Pancreas (tissue), 10 donors: ENCODE results near the gene CCSER2. TPM values are rescaled to one million over a fixed set of nuclear protein-coding genes. Genes with fewer than 3 reads are reported as not detected.

ENCODE experiments used
- ATAC-seq, 4 donors: fragments of 200-7000 bp; cut with Tn5 transposase; one replicate each; pipeline versions ENCODE4 v1.8.0 to v1.9.1; 2020; ENCODE audit warnings: mild to moderate bottlenecking in 4 of 4, moderate library complexity in 4 of 4
- DNase-seq, 6 donors: peaks; one replicate each; pipeline ENCODE4 v3.0.0-alpha.2; 2020
- FAIRE-seq: peaks from 2 replicates; lab custom pipeline; 2012; peaks lifted over from hg19 to GRCh38; lab: Jason Lieb, UNC
- H3K27ac ChIP-seq, 4 donors: fragments of 200-600 bp; sonication (generic); 1 replicate in 3 of 4; 2 replicates in 1 of 4; pipeline versions ENCODE4 v1.5.0 to v1.8.0; 2020
- H3K27me3 ChIP-seq, 4 donors: fragments of 200-600 bp; one replicate each; pipeline ENCODE4 v1.8.0; 2021
- H3K36me3 ChIP-seq, 3 donors: fragments of 200-600 bp; sonication (generic) in 1 of 3; one replicate each; pipeline versions ENCODE4 v1.5.0 to v1.8.0; 2020 to 2021
- H3K4me1 ChIP-seq, 3 donors: fragments of 200-600 bp; one replicate each; pipeline ENCODE4 v1.8.0; 2021
- H3K4me3 ChIP-seq, 4 donors: fragments of 200-600 bp; sonication (generic) in 2 of 4; one replicate each; pipeline versions ENCODE4 v1.5.0 to v1.8.0; 2020 to 2021
- H3K9me3 ChIP-seq, 4 donors: fragments of 200-600 bp; one replicate each; pipeline ENCODE4 v1.8.0; 2021
- CTCF ChIP-seq, 4 donors: fragments of 200-600 bp; sonication (generic) in 3 of 4; IDR thresholded peaks; one replicate each; pipeline versions ENCODE4 v1.5.0 to v1.8.0; 2021; ENCODE audit warnings: antibody characterized with exemption in 4 of 4
- WGBS, 2 donors: extraction: QIAGEN DNeasy Blood & Tissue Kit; methylation state at CpG; one replicate each; pipeline ENCODE4 v1.1.7; 2013; 5-methylcytosine and 5-hydroxymethylcytosine counted together
- intact Hi-C, 3 donors: fragments of 100-400 bp; cut with DNase I; formaldehyde crosslinking; loops; one replicate each; pipeline versions ENCODE4 v1.11.1 to v1.14.2; 2022
- polyA plus RNA-seq, 2 donors: library from polyadenylated mRNA; stranded (reverse); fragments of 200-250 nt; gene quantifications; one replicate each; pipeline ENCODE4 v1.2.3, GENCODE V29; 2013
- total RNA-seq, 6 donors: library from RNA; stranded (reverse); fragmentation: NEBNext Ultra II Directional in 4 of 6; extraction: Animal tissue kit (Norgen Biotek cat#: 25700) in 4 of 6; gene quantifications; one replicate each; pipeline versions ENCODE4 v1.2.1 to v1.2.4, GENCODE V29; 2021 to 2023
- donor health status: healthy with polysubstance abuse.
- donor health status: DM: no; HTN: no; CAD: no; lungs with moderate emphysema.
- donor health status: DM: no; HTN: no; CAD: no.
- donor health status: control.
- donor health status: control.
- donor health status: Bipolar disorder and iron deficiency.
- donor health status: DM: yes; HTN: yes; CAD: no.
- donor health status: DM: no; HTN: no; CAD: no.
- donor health status: DM: no; HTN: no; CAD: no.
- donor health status: DM: yes; HTN: yes; CAD: no.

CCSER2 gene
- total and polyA plus RNA-seq, 8 donors = 3.5 to 25.6 (median 21.8) TPM

DNA sequence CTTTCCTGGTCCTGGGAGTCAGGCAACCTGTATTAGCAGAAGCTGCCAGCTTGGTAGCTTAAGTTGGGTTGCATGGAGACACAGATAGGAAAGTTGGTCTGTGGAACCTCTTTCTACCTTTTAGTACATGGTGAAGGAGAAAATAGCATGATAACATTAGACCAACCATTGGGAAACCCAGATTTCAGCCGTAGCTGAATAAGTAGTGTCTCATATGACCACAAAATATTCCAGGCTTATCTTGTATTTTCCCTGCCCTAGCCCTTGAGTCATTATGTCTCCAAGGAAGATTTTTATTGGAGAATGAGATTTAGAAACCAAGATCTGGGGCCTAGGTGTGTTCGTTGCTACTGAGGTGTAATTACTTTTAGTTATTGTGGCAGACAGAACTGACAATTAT, 67.2 kb downstream of the CCSER2 start:
- FAIRE-seq = no peak
- Histone ChIP-seq H3K9me3 (no peaks in the 10 kb centered on the region), H3K27me3 (no peaks in the 10 kb centered on the region), H3K4me3 (no peak overlapping the region), H3K4me1 (peaks cover 0 to 10% (median 0%) of the 10 kb centered on the region in 3 donors), H3K27ac (no peak overlapping the region), H3K36me3 (no peaks in the 10 kb centered on the region)
- TF ChIP-seq CTCF (IDR thresholded peaks at IDR 0.05) = no peak
- DNase-seq = no peak
- WGBS, 2 donors = 96 to 98% methylated on average over 2 of the region's 2 CpGs
- intact Hi-C loops = no loop called here
- no peak for ATAC-seq

GRCh38 chr10:84397735-84398144, 69.4 kb downstream of the CCSER2 start:
- WGBS, 2 donors = 50 to 60% methylated on average over 2 of the region's 2 CpGs
- H3K36me3 ChIP-seq = no peaks in the 10 kb centered on the region
- H3K4me3 ChIP-seq = no peak overlapping the region
- H3K9me3 ChIP-seq = no peaks in the 10 kb centered on the region
- intact Hi-C loops = no loop called here
- H3K4me1 ChIP-seq = peaks cover 0 to 10% (median 10%) of the 10 kb centered on the region in 3 donors
- ATAC-seq = no peak
- no peaks in the 10 kb centered on the region for H3K27me3 ChIP-seq
- no peak for FAIRE-seq
- DNase-seq = no peak
- TF ChIP-seq CTCF (IDR thresholded peaks at IDR 0.05) = no peak
- no peak overlapping the region for H3K27ac ChIP-seq

DNA sequence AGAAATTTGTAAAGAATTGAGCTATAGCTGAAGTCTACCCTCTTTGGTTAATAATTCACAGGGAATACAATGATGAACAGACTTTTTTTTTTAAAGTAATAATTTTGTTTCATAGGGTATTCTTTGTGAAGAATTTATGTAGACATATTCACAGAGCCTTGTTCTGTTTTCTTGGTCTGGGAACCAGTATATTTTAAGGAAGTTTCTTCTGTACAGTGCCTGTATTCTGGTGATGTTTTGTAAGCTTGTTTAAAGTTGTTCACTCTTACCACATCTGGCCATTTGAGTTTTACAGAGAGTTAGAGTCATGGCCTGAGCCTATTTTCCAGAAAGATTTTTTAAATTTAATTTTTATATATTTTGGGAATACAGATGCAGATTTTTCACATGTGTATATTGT, 70.3 kb downstream of the CCSER2 start:
- no peak for DNase-seq
- peaks cover 0 to 10% (median 10%) of the 10 kb centered on the region in 3 donors for H3K4me1 ChIP-seq
- H3K36me3 ChIP-seq = no peaks in the 10 kb centered on the region
- TF ChIP-seq CTCF (IDR thresholded peaks at IDR 0.05) = no peak
- no peak for FAIRE-seq
- intact Hi-C loops = no loop called here
- H3K27ac ChIP-seq = no peak overlapping the region
- H3K4me3 ChIP-seq = no peak overlapping the region
- no peak for ATAC-seq
- H3K9me3 ChIP-seq = no peaks in the 10 kb centered on the region
- no peaks in the 10 kb centered on the region for H3K27me3 ChIP-seq

DNA sequence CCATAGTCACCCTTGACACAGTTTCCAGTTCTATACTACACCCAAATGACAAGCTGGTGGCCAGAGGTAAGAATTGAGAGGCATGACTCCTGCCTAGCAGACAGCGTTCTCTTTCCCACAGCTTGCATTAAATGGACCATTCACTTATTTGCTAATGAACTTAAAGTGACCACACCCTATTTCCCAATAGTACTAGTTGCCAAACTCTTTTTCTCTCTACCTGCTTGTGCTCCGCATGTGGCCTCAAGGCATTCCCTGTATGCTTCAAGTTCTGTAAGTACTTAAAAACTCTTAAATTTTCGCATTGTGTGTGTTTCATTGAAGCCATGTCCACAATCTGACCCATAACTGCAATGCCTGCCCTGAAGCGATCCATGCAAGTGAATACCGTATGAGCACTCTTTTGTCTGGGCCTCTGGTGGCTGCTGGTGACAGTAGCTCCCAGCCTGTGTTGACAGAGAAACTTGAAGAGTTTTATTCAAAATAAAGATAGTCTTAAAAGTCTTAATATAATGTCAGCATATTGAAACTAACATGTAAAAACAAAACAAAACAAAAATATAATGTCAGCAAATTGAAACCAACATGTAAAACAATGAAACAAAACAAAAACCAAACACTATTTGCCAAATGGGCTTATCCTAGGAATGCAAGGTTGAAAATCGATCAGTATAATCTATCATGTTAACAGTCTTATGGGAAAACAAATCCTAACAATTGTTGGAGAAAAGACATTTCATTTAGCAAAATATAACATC, 73.6 kb downstream of the CCSER2 start:
- DNase-seq = no peak
- Histone ChIP-seq H3K36me3 (no peaks in the 10 kb centered on the region), H3K9me3 (no peaks in the 10 kb centered on the region), H3K27me3 (no peaks in the 10 kb centered on the region), H3K4me3 (no peak overlapping the region), H3K27ac (no peak overlapping the region), H3K4me1 (peaks cover 0 to 10% (median 10%) of the 10 kb centered on the region in 3 donors)
- FAIRE-seq = peak; percentile 17
- intact Hi-C loops = no loop called here
- WGBS, 2 donors = 56 to 65% methylated on average over 6 of the region's 6 CpGs
- peak in 1 of 4 donors; percentile 50 for ATAC-seq
- TF ChIP-seq CTCF (IDR thresholded peaks at IDR 0.05) = no peak

DNA sequence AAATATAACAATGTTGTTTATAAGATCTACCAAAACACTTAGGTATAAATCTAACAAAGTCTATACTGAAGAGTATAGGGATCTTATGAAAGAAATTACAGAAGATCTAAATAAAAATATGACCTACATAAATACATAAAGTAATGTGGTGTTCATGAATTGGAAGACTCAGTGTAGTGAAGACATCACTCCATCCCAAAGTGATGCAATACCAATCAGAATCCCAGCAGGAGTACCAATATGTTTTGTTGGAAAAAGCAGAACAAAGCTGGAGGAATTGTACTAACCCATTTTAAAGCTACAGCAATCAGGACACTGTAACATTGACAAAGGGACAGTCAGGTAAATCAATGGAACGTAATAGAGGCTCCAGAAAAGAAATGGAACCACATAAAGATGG, 76.4 kb downstream of the CCSER2 start:
- no peak for FAIRE-seq
- intact Hi-C loops = no loop called here
- Histone ChIP-seq H3K36me3 (no peaks in the 10 kb centered on the region), H3K27me3 (no peaks in the 10 kb centered on the region), H3K27ac (no peak overlapping the region), H3K4me1 (peaks cover 0 to 10% (median 0%) of the 10 kb centered on the region in 3 donors), H3K4me3 (no peak overlapping the region), H3K9me3 (no peaks in the 10 kb centered on the region)
- ATAC-seq = no peak
- DNase-seq = no peak
- TF ChIP-seq CTCF (IDR thresholded peaks at IDR 0.05) = no peak
- 97 to 100% methylated on average over 1 of the region's 1 CpG for WGBS, 2 donors
